DND-41 (cell line): ENCODE results near the gene SLC6A1.

Experiments used
- ATAC-seq: fragments of 200-7000 bp; cut with Tn5 transposase; 3 replicates; pipeline ENCODE4 v1.9.1; 2021; ENCODE audit warnings: low read depth; ENCODE audit not compliant: insufficient read depth
- DNase-seq: peaks from one replicate; pipeline ENCODE4 v3.0.0-alpha.2; 2020
- H2AFZ ChIP-seq: 2 replicates; pipeline ENCODE4 v1.6.0; 2012; ENCODE audit warnings: low read depth, low read length
- H3K27ac ChIP-seq: 2 replicates; pipeline ENCODE4 v1.5.1; 2012; ENCODE audit warnings: low read length, inconsistent platforms
- H3K27me3 ChIP-seq: fragments of 200-600 bp; sonication (generic); 2 replicates; pipeline ENCODE4 v1.6.0; 2012; ENCODE audit warnings: low read length, mild to moderate bottlenecking, inconsistent platforms; ENCODE audit not compliant: insufficient read depth, poor library complexity
- H3K36me3 ChIP-seq: 2 replicates; pipeline ENCODE4 v1.5.1; 2012; ENCODE audit warnings: low read length, inconsistent platforms; ENCODE audit not compliant: insufficient read depth
- H3K4me1 ChIP-seq: 2 replicates; pipeline ENCODE4 v1.5.1; 2012; ENCODE audit warnings: mild to moderate bottlenecking, low read length; ENCODE audit not compliant: insufficient read depth
- H3K4me2 ChIP-seq: 2 replicates; pipeline ENCODE4 v1.6.0; 2012; ENCODE audit warnings: mild to moderate bottlenecking, moderate library complexity, low read length, inconsistent platforms; ENCODE audit not compliant: insufficient read depth
- H3K4me3 ChIP-seq, 2 experiments: fragments of 200-600 bp in 1 of 2; shearing (Covaris generic) in 1 of 2; 2 replicates each; pipeline ENCODE4 v1.5.1; 2012 to 2016; ENCODE audit warnings: inconsistent platforms in 2 of 2, low read length in 2 of 2, mild to moderate bottlenecking in 2 of 2, low read depth in 1 of 2, moderate library complexity in 1 of 2
- H3K79me2 ChIP-seq: 2 replicates; pipeline ENCODE4 v1.6.0; 2012; ENCODE audit warnings: low read length, inconsistent platforms; ENCODE audit not compliant: insufficient read depth
- H3K9ac ChIP-seq: 2 replicates; pipeline ENCODE4 v1.6.0; 2012; ENCODE audit warnings: low read depth, mild to moderate bottlenecking, inconsistent platforms, low read length, moderate library complexity
- H3K9me3 ChIP-seq: 2 replicates; pipeline ENCODE4 v1.5.1; 2012; ENCODE audit warnings: low read length, moderate library complexity, mild to moderate bottlenecking, inconsistent platforms; ENCODE audit not compliant: insufficient read depth, severe bottlenecking
- H4K20me1 ChIP-seq: 2 replicates; pipeline ENCODE4 v1.6.0; 2012; ENCODE audit warnings: low read length; ENCODE audit not compliant: insufficient read depth
- EZH2 ChIP-seq: IDR thresholded peaks from 3 replicates; pipeline ENCODE4 v1.6.1; 2012; ENCODE audit warnings: borderline replicate concordance, low read depth, mild to moderate bottlenecking, moderate library complexity, low read length, inconsistent platforms; ENCODE audit not compliant: severe bottlenecking
- TF ChIP-seq, protein P1 (sequence below): IDR thresholded peaks from 2 replicates; pipeline ENCODE4 v1.5.1; 2012; ENCODE audit warnings: borderline replicate concordance, low read length, moderate library complexity, mild to moderate bottlenecking; ENCODE audit not compliant: poor library complexity, severe bottlenecking; ENCODE audit errors: extremely low read depth

The SLC6A1 gene

DNA sequence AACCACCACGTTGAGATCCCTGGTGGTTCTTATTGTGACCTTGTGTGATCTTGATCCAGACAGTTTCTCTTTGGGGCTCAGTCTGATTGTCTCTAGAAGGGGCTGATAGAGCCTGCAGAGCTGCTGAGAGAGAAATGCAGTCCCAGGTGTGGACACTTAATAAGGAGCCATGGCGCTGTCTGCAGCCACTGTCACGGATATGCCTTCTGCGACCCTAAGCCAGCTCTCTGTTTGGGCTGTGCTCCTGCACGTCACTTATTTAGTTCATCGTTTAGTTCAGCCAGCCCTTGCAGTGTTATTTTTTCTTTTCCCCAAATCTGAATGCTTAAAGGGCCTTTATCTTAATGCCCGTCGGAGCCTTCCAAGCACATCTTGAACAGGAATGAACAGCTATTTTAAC lies 12.0 kb downstream of the SLC6A1 start:
- no peak for TF ChIP-seq EZH2
- TF ChIP-seq, protein P1, sequence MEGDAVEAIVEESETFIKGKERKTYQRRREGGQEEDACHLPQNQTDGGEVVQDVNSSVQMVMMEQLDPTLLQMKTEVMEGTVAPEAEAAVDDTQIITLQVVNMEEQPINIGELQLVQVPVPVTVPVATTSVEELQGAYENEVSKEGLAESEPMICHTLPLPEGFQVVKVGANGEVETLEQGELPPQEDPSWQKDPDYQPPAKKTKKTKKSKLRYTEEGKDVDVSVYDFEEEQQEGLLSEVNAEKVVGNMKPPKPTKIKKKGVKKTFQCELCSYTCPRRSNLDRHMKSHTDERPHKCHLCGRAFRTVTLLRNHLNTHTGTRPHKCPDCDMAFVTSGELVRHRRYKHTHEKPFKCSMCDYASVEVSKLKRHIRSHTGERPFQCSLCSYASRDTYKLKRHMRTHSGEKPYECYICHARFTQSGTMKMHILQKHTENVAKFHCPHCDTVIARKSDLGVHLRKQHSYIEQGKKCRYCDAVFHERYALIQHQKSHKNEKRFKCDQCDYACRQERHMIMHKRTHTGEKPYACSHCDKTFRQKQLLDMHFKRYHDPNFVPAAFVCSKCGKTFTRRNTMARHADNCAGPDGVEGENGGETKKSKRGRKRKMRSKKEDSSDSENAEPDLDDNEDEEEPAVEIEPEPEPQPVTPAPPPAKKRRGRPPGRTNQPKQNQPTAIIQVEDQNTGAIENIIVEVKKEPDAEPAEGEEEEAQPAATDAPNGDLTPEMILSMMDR: no peak
- H3K79me2 ChIP-seq: no peaks in the 10 kb centered on the region
- H3K4me1 ChIP-seq: no peaks in the 10 kb centered on the region

DNA sequence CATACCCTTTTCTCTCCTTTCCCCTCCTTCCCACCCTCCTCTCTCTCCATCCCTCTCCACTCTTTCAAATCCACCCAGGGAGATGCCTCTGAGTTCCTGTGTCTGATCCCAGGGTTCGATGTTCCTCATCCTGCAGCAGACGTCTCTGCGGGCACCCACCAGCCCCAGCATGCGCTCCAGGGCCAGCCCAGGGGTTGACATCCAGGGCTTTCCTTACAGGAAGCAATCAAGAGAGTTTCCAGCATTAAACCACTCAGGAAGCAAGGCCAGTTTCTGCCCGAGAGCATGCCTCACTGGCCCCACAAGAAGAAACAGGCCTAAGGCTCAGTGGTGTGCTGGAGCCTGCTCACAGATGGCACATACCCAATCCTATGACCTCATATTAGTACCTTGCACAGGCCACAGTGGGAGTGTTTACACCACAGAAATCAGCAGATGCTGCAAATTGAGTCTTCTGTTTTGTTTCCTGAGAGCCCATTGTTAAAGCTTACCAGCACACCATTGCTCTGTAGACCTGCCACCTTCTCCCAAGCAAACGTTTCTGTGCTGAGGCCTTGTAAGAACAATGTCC lies 13.2 kb downstream of the SLC6A1 start:
- Histone ChIP-seq H3K9me3 (no peaks in the 10 kb centered on the region), H3K79me2 (no peaks in the 10 kb centered on the region), H4K20me1 (no peaks in the 10 kb centered on the region), H3K4me3 (no peak overlapping the region), H3K27me3 (no peaks in the 10 kb centered on the region), H3K27ac (no peak overlapping the region), H3K9ac (no peak overlapping the region), H3K4me2 (no peak overlapping the region), H3K36me3 (no peaks in the 10 kb centered on the region), H3K4me1 (no peaks in the 10 kb centered on the region), H2AFZ (no peak overlapping the region)
- ATAC-seq (no peak), DNase-seq (no peak)
- TF ChIP-seq, protein P1: no peak
- no peak for TF ChIP-seq EZH2

More for the DNA sequence above, 12.0 kb downstream of the SLC6A1 start:
- H3K27me3 ChIP-seq: no peaks in the 10 kb centered on the region
- H3K36me3 ChIP-seq: no peaks in the 10 kb centered on the region
- H3K9ac ChIP-seq: no peak overlapping the region
- no peak for ATAC-seq
- H4K20me1 ChIP-seq: no peaks in the 10 kb centered on the region
- no peak overlapping the region for H3K4me3 ChIP-seq
- no peak overlapping the region for H2AFZ ChIP-seq
- no peak for DNase-seq
- no peaks in the 10 kb centered on the region for H3K9me3 ChIP-seq
- no peak overlapping the region for H3K4me2 ChIP-seq
- no peak overlapping the region for H3K27ac ChIP-seq

DNA sequence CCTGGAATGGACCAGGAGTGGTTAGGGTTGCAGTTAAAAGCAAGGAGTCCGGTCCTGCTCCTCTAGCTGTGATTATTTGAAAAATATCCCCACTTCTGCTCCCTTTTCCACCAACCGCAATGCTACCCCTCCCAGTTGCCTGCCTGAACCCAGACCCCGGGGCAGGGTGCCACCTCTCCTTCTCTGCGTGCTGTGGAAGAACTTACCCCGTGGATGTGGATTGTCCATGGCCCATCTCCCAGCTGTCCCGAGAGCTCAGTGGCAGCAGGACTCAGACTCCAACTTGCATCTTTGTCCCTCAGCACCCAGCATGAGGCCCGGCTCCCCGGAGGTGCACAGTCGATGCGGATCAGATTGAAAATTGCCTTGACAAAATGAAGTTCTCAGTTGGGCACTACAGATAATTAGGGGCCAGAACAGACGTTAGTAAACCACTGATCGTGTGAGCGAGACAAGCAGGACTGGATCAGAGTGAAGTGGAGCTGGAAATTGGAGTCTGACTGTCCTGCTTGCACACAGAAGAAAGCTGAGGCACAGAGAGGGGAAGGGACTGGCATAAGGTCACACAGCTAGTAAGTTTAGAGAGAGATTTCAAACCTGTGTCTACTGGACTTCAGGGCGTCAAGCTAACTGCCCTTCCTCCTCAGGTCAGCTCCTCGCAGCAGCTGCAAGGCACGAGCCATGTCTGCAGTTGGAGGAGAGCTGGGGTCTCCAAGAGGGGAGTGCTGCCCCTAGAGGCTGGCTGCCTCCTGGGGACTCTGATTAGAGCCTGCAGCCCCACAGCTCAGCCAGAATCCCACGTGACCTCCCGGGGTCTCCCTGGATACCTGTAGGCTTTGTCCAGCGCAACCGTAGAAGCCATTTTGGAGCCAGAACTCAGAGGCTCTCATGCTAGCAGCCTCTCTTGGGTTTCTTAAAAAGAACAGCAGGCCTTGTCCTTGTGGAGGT lies 14.7 kb downstream of the SLC6A1 start:
- no peak for ATAC-seq
- Histone ChIP-seq H3K9ac (no peak overlapping the region), H2AFZ (no peak overlapping the region), H3K4me3 (no peak overlapping the region), H3K27me3 (no peaks in the 10 kb centered on the region), H3K79me2 (no peaks in the 10 kb centered on the region), H3K4me2 (no peak overlapping the region), H3K27ac (no peak overlapping the region), H3K36me3 (no peaks in the 10 kb centered on the region), H3K9me3 (no peaks in the 10 kb centered on the region), H3K4me1 (no peaks in the 10 kb centered on the region), H4K20me1 (no peaks in the 10 kb centered on the region)
- TF ChIP-seq, protein P1: peak; percentile 17
- TF ChIP-seq EZH2: no peak
- no peak for DNase-seq
